Measurements from ENCODE around the gene RPS6KA2.

DNA sequence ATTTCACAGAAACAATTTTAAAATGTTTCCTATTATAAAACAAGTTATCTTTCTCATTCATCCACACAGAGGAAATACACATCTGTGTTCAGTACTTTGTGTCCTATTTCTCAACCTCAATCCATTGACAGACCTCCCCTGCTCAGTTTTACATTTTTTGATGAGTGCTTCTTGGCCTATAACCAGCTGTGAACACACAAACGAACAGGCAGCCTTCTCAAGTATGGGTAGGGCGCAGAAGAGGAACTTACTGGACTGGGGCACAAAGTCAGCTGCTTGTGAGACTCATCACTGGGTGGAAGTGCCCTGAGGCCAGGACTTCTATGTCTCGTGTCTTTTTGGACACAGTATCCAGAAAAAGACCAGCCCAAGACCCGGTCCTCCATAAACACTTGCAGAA lies 2.8 kb downstream of the RPS6KA2 start:
- TF ChIP-seq EZH2 (IDR thresholded peaks at IDR 0.05; ENCODE audit: insufficient read depth, poor library complexity, severe bottlenecking) (no peak), EZH2phosphoT487 (IDR thresholded peaks at IDR 0.05; ENCODE audit: insufficient read depth, low read depth) (no peak)

Data from GM23248 (cell line).